DND-41 (cell line): Measurements from ENCODE around the gene OCA2.

Experiments used
- ATAC-seq: fragments of 200-7000 bp; cut with Tn5 transposase; 3 replicates; pipeline ENCODE4 v1.9.1; 2021; ENCODE audit warnings: low read depth; ENCODE audit not compliant: insufficient read depth
- DNase-seq: peaks from one replicate; pipeline ENCODE4 v3.0.0-alpha.2; 2020
- H2AFZ ChIP-seq: 2 replicates; pipeline ENCODE4 v1.6.0; 2012; ENCODE audit warnings: low read depth, low read length
- H3K27ac ChIP-seq: 2 replicates; pipeline ENCODE4 v1.5.1; 2012; ENCODE audit warnings: low read length, inconsistent platforms
- H3K27me3 ChIP-seq: fragments of 200-600 bp; sonication (generic); 2 replicates; pipeline ENCODE4 v1.6.0; 2012; ENCODE audit warnings: low read length, mild to moderate bottlenecking, inconsistent platforms; ENCODE audit not compliant: insufficient read depth, poor library complexity
- H3K36me3 ChIP-seq: 2 replicates; pipeline ENCODE4 v1.5.1; 2012; ENCODE audit warnings: low read length, inconsistent platforms; ENCODE audit not compliant: insufficient read depth
- H3K4me1 ChIP-seq: 2 replicates; pipeline ENCODE4 v1.5.1; 2012; ENCODE audit warnings: mild to moderate bottlenecking, low read length; ENCODE audit not compliant: insufficient read depth
- H3K4me2 ChIP-seq: 2 replicates; pipeline ENCODE4 v1.6.0; 2012; ENCODE audit warnings: mild to moderate bottlenecking, moderate library complexity, low read length, inconsistent platforms; ENCODE audit not compliant: insufficient read depth
- H3K4me3 ChIP-seq, 2 experiments: fragments of 200-600 bp in 1 of 2; shearing (Covaris generic) in 1 of 2; 2 replicates each; pipeline ENCODE4 v1.5.1; 2012 to 2016; ENCODE audit warnings: inconsistent platforms in 2 of 2, low read length in 2 of 2, mild to moderate bottlenecking in 2 of 2, low read depth in 1 of 2, moderate library complexity in 1 of 2
- H3K79me2 ChIP-seq: 2 replicates; pipeline ENCODE4 v1.6.0; 2012; ENCODE audit warnings: low read length, inconsistent platforms; ENCODE audit not compliant: insufficient read depth
- H3K9ac ChIP-seq: 2 replicates; pipeline ENCODE4 v1.6.0; 2012; ENCODE audit warnings: low read depth, mild to moderate bottlenecking, inconsistent platforms, low read length, moderate library complexity
- H3K9me3 ChIP-seq: 2 replicates; pipeline ENCODE4 v1.5.1; 2012; ENCODE audit warnings: low read length, moderate library complexity, mild to moderate bottlenecking, inconsistent platforms; ENCODE audit not compliant: insufficient read depth, severe bottlenecking
- H4K20me1 ChIP-seq: 2 replicates; pipeline ENCODE4 v1.6.0; 2012; ENCODE audit warnings: low read length; ENCODE audit not compliant: insufficient read depth
- CTCF ChIP-seq: IDR thresholded peaks from 2 replicates; pipeline ENCODE4 v1.5.1; 2012; ENCODE audit warnings: borderline replicate concordance, low read length, moderate library complexity, mild to moderate bottlenecking; ENCODE audit not compliant: poor library complexity, severe bottlenecking; ENCODE audit errors: extremely low read depth
- EZH2 ChIP-seq: IDR thresholded peaks from 3 replicates; pipeline ENCODE4 v1.6.1; 2012; ENCODE audit warnings: borderline replicate concordance, low read depth, mild to moderate bottlenecking, moderate library complexity, low read length, inconsistent platforms; ENCODE audit not compliant: severe bottlenecking

OCA2 gene

GRCh38 chr15:27864086-27864485 lies 235.0 kb downstream of the OCA2 start:
- Histone ChIP-seq H2AFZ (no peak overlapping the region), H3K4me1 (no peaks in the 10 kb centered on the region), H3K36me3 (no peaks in the 10 kb centered on the region), H3K4me2 (no peak overlapping the region), H3K9ac (no peak overlapping the region), H4K20me1 (no peaks in the 10 kb centered on the region), H3K27ac (no peak overlapping the region), H3K4me3 (no peak overlapping the region), H3K9me3 (no peaks in the 10 kb centered on the region), H3K79me2 (no peaks in the 10 kb centered on the region), H3K27me3 (no peaks in the 10 kb centered on the region)
- TF ChIP-seq EZH2 (no peak), CTCF (no peak)
- no peak for DNase-seq
- no peak for ATAC-seq

- no peak for TF ChIP-seq EZH2
- Histone ChIP-seq H3K27ac (no peak overlapping the region), H3K27me3 (no peaks in the 10 kb centered on the region), H3K4me2 (no peak overlapping the region), H3K9me3 (no peaks in the 10 kb centered on the region), H2AFZ (no peak overlapping the region), H3K4me3 (no peak overlapping the region), H3K9ac (no peak overlapping the region), H4K20me1 (no peaks in the 10 kb centered on the region), H3K36me3 (no peaks in the 10 kb centered on the region), H3K4me1 (no peaks in the 10 kb centered on the region), H3K79me2 (no peaks in the 10 kb centered on the region)
- ATAC-seq (no peak), DNase-seq (no peak)
Measured at GRCh38 chr15:27863000-27863399, 236.1 kb downstream of the OCA2 start.

- ATAC-seq, result no peak
- Histone ChIP-seq H3K79me2 (no peaks in the 10 kb centered on the region), H2AFZ (no peak overlapping the region)
Measured at GRCh38 chr15:27861171-27861570, 237.9 kb downstream of the OCA2 start.

GRCh38 chr15:27855137-27855536 lies 244.0 kb downstream of the OCA2 start:
- Histone ChIP-seq H3K9me3 (no peaks in the 10 kb centered on the region), H3K27me3 (no peaks in the 10 kb centered on the region), H3K9ac (no peak overlapping the region), H4K20me1 (no peaks in the 10 kb centered on the region), H3K79me2 (no peaks in the 10 kb centered on the region), H3K36me3 (no peaks in the 10 kb centered on the region), H3K27ac (no peak overlapping the region), H2AFZ (no peak overlapping the region), H3K4me2 (no peak overlapping the region), H3K4me1 (no peaks in the 10 kb centered on the region), H3K4me3 (no peak overlapping the region)
- DNase-seq (no peak), ATAC-seq (no peak)
- no peak for TF ChIP-seq EZH2
- no peak for TF ChIP-seq CTCF

More at GRCh38 chr15:27861171-27861570, 237.9 kb downstream of the OCA2 start:
- Histone ChIP-seq H3K9me3 (no peaks in the 10 kb centered on the region), H3K36me3 (no peaks in the 10 kb centered on the region), H4K20me1 (no peaks in the 10 kb centered on the region), H3K27ac (no peak overlapping the region), H3K4me1 (no peaks in the 10 kb centered on the region), H3K4me2 (no peak overlapping the region), H3K4me3 (no peak overlapping the region), H3K27me3 (no peaks in the 10 kb centered on the region), H3K9ac (no peak overlapping the region)
- DNase-seq, result no peak
- TF ChIP-seq EZH2 (no peak), CTCF (no peak)
